ENCODE measurements around the gene REXO1. TPM values are rescaled to one million over a fixed set of nuclear protein-coding genes. Genes with fewer than 3 reads are reported as not detected.
"Not testable (repeated sequence)": the region's sequence is repeated elsewhere in the genome, so short reads cannot be mapped to it uniquely, and the experiment has no call there.

The REXO1 gene
- total RNA-seq, 3 donors from 2014 or later (not counting 1 experiment from before 2014, with no cell fraction given): 90.7 to 91.7 (median 91.5) TPM

DNA sequence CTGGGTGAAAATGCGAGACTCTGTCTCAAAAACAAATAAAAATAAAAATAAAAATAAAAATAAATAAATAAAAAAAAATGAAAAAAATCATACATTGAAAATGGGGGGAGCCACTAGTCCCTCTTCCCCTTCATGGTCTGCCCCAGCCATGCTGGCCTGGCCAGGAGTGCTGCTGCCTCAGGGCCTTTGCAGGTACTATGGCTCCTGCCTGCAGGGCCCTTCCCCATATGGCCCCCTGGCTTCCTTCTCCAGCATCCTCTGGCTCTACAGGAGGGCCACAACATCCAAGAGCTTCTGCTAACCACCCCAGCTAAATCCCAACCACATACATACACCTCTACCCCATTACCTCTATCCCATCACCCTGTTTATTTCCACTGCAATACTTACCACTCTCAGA lies 41.6 kb upstream of the REXO1 start:
- Histone ChIP-seq H3K36me3 (ENCODE audit: control insufficient read depth, insufficient read depth, low read length) (no peaks in the 10 kb centered on the region), H3K9me3 (ENCODE audit: control insufficient read depth, insufficient read depth, low read length) (no peaks in the 10 kb centered on the region), H3K27me3 (ENCODE audit: control insufficient read depth, insufficient read depth, low read length) (no peaks in the 10 kb centered on the region), H3K4me1 (ENCODE audit: control insufficient read depth, insufficient read depth, low read length) (peaks cover 17% of the 10 kb centered on the region), H3K27ac (ENCODE audit: low read length) (no peak overlapping the region), H3K4me3 (ENCODE audit: low read length) (no peak overlapping the region)
- WGBS (ENCODE audit: insufficient coverage): no CpG with 5 or more reads among the region's 1 CpG
- Mint-ChIP-seq H3K27me3 (ENCODE audit: low read depth in 2 of 2) (no peaks in the 10 kb centered on the region), H3K9me3 (no peaks in the 10 kb centered on the region), H3K27ac (peak overlapping the region in 1 of 2 donors; percentile 38), H3K4me3 (no peak overlapping the region), H3K4me1 (peaks cover 0 to 23% of the 10 kb centered on the region in 2 donors), H3K36me3 (no peaks in the 10 kb centered on the region)
- TF ChIP-seq CTCF (IDR thresholded peaks at IDR 0.05): no peak
- no peak for ATAC-seq
- intact Hi-C loops (cut with micrococcal nuclease): no loop called here
- no peak for DNase-seq

DNA sequence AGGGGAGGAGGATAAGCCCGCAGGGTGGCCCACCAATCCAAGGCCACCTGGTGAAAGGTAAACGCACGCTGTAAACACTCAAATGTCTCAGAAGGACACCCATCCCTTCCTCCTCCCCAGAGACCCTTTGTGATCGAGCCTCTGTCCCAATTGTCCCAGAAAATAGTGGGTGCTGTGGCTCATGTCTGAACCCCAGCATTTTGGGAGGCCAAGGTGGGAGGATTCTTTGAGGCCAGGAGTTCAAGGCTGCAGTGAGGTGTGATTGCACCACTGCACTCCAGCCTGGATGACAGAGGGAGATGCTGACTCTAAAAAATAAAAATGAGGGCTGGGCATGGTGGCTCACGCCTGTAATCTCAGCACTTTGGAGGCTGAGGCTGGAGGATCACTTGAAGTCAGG lies 40.1 kb upstream of the REXO1 start:
- 97% methylated on average over 5 of the region's 5 CpGs for WGBS (ENCODE audit: insufficient coverage)
- DNase-seq (no peak), ATAC-seq (no peak)
- Mint-ChIP-seq H3K9me3 (no peaks in the 10 kb centered on the region), H3K27me3 (ENCODE audit: low read depth in 2 of 2) (no peaks in the 10 kb centered on the region), H3K4me1 (peaks cover 13 to 31% of the 10 kb centered on the region in 2 donors), H3K27ac (no peak overlapping the region), H3K4me3 (no peak overlapping the region), H3K36me3 (peaks cover 12% of the 10 kb centered on the region)
- peaks cover 22% of the 10 kb centered on the region for H3K4me1 ChIP-seq (ENCODE audit: control insufficient read depth, insufficient read depth, low read length)
- no peak overlapping the region for H3K27ac ChIP-seq (ENCODE audit: low read length)
- H3K9me3 ChIP-seq (ENCODE audit: control insufficient read depth, insufficient read depth, low read length): no peaks in the 10 kb centered on the region
- peaks cover under 1% of the 10 kb centered on the region for H3K36me3 ChIP-seq (ENCODE audit: control insufficient read depth, insufficient read depth, low read length)
- H3K27me3 ChIP-seq (ENCODE audit: control insufficient read depth, insufficient read depth, low read length): no peaks in the 10 kb centered on the region
- no peak overlapping the region for H3K4me3 ChIP-seq (ENCODE audit: low read length)
- TF ChIP-seq CTCF (IDR thresholded peaks at IDR 0.05): no peak
- intact Hi-C loops (cut with micrococcal nuclease): no loop called here

GRCh38 chr19:1886360-1886759 lies 38.1 kb upstream of the REXO1 start:
- H3K27me3 Mint-ChIP-seq (ENCODE audit: low read depth in 2 of 2); intact Hi-C loops (cut with micrococcal nuclease); ATAC-seq; H3K4me3 ChIP-seq (ENCODE audit: low read length); DNase-seq; H3K27ac Mint-ChIP-seq; H3K36me3 ChIP-seq (ENCODE audit: control insufficient read depth, insufficient read depth, low read length); H3K9me3 ChIP-seq (ENCODE audit: control insufficient read depth, insufficient read depth, low read length); H3K4me3 Mint-ChIP-seq; H3K27me3 ChIP-seq (ENCODE audit: control insufficient read depth, insufficient read depth, low read length); H3K27ac ChIP-seq (ENCODE audit: low read length); H3K9me3 Mint-ChIP-seq: not testable (repeated sequence)
- Mint-ChIP-seq H3K4me1 (peaks cover 28 to 45% of the 10 kb centered on the region in 2 donors), H3K36me3 (peaks cover 20% of the 10 kb centered on the region)
- WGBS (ENCODE audit: insufficient coverage): 92% methylated on average over 14 of the region's 15 CpGs
- H3K4me1 ChIP-seq (ENCODE audit: control insufficient read depth, insufficient read depth, low read length): peaks cover 41% of the 10 kb centered on the region

- H3K27me3 ChIP-seq (ENCODE audit: control insufficient read depth, insufficient read depth, low read length); H3K9me3 Mint-ChIP-seq; H3K9me3 ChIP-seq (ENCODE audit: control insufficient read depth, insufficient read depth, low read length); H3K27me3 Mint-ChIP-seq (ENCODE audit: low read depth in 2 of 2); H3K36me3 ChIP-seq (ENCODE audit: control insufficient read depth, insufficient read depth, low read length): not testable (repeated sequence)
- H3K4me3 ChIP-seq (ENCODE audit: low read length): peak within 1 kb of the TSS; percentile 99
- Mint-ChIP-seq H3K36me3 (peaks cover 20% of the 10 kb centered on the region), H3K4me1 (peaks cover 33 to 45% of the 10 kb centered on the region in 2 donors), H3K4me3 (peak within 1 kb of the TSS; percentile 100), H3K27ac (peak within 1 kb of the TSS; percentile 97 to 99)
- 20% methylated on average over 45 of the region's 46 CpGs for WGBS (ENCODE audit: insufficient coverage)
- H3K27ac ChIP-seq (ENCODE audit: low read length): peak within 1 kb of the TSS; percentile 99
- ATAC-seq (peak; percentile 60 to 86 (median 67)), DNase-seq (peak; percentile 96 to 97)
- H3K4me1 ChIP-seq (ENCODE audit: control insufficient read depth, insufficient read depth, low read length): peaks cover 47% of the 10 kb centered on the region
- intact Hi-C loops (cut with micrococcal nuclease): loop anchor here (2.0 kb wide), 1 partner anchor 19 kb away; the partner anchor contains the start of genes ADAT3 and SCAMP4
Observed at GRCh38 chr19:1885398-1886119, 37.3 kb upstream of the REXO1 start, which contains the start of gene ABHD17A. Gene ABHD17A, minus strand, starts transcription at chr19:1885496. Its CDS starts 3,930 bp downstream, at chr19:1881566.
